Left ventricle myocardium superior (tissue), 1 donor: ENCODE results near the gene SFXN1. TPM values are rescaled to one million over a fixed set of nuclear protein-coding genes. Genes with fewer than 3 reads are reported as not detected.
A peak's percentile ranks its signal among the peaks of the same experiment; 100 is the strongest.
"Not testable (repeated sequence)": the region's sequence is repeated elsewhere in the genome, so short reads cannot be mapped to it uniquely, and the experiment has no call there.

ENCODE experiments used
- ATAC-seq: fragments of 200-7000 bp; cut with Tn5 transposase; one replicate; pipeline ENCODE4 v1.9.1; 2020; ENCODE audit warnings: mild to moderate bottlenecking, moderate library complexity
- DNase-seq: peaks from one replicate; pipeline ENCODE4 v3.0.0-alpha.2; 2020
- intact Hi-C: fragments of 100-400 bp; cut with micrococcal nuclease; formaldehyde crosslinking; loops from one replicate; pipeline ENCODE4 v1.11.0; 2022
- total RNA-seq: library from RNA; stranded (reverse); fragmentation: NEBNext Ultra II Directional; extraction: Animal tissue kit (Norgen Biotek cat#: 25700); gene quantifications from one replicate; pipeline ENCODE4 v1.2.1, GENCODE V29; 2021
- donor health status: DM: no; HTN: yes; CAD: no; lungs with severe emphysema.

The SFXN1 gene
- total RNA-seq, 1 donor from 2014 or later = 34.7 TPM

- peak; percentile 69 for ATAC-seq
- intact Hi-C loops = no loop called here
- DNase-seq = no peak
Measured at GRCh38 chr5:175487514-175488222, 9.3 kb downstream of the SFXN1 start.

- intact Hi-C loops = no loop called here
- no peak for DNase-seq
- ATAC-seq = no peak
Measured at GRCh38 chr5:175489693-175490443, 11.5 kb downstream of the SFXN1 start.

- ATAC-seq (no peak), DNase-seq (no peak)
- intact Hi-C loops = no loop called here
Measured at GRCh38 chr5:175491223-175491622, 12.9 kb downstream of the SFXN1 start.

GRCh38 chr5:175493260-175493659, 14.9 kb downstream of the SFXN1 start:
- DNase-seq (no peak), ATAC-seq (no peak)
- intact Hi-C loops = no loop called here

- ATAC-seq (no peak), DNase-seq (no peak)
- intact Hi-C loops = no loop called here
Measured at GRCh38 chr5:175493726-175494125, 15.4 kb downstream of the SFXN1 start.

- no peak for ATAC-seq
- no peak for DNase-seq
- intact Hi-C loops = no loop called here
Measured at GRCh38 chr5:175494264-175495183, 16.2 kb downstream of the SFXN1 start.

GRCh38 chr5:175501759-175502158, 23.4 kb downstream of the SFXN1 start:
- ATAC-seq = no peak
- DNase-seq = no peak
- intact Hi-C loops = no loop called here

- DNase-seq, ATAC-seq, intact Hi-C loops: not testable (repeated sequence)
Measured at GRCh38 chr5:175507671-175508070, 29.3 kb downstream of the SFXN1 start.

GRCh38 chr5:175508896-175509295, 30.5 kb downstream of the SFXN1 start:
- ATAC-seq = no peak
- intact Hi-C loops = no loop called here
- no peak for DNase-seq

- ATAC-seq = no peak
- DNase-seq = no peak
- intact Hi-C loops = no loop called here
Measured at GRCh38 chr5:175513297-175513696, 34.9 kb downstream of the SFXN1 start.

GRCh38 chr5:175513726-175514125, 35.4 kb downstream of the SFXN1 start:
- DNase-seq (no peak), ATAC-seq (no peak)
- intact Hi-C loops = no loop called here

- DNase-seq = no peak
- no peak for ATAC-seq
- intact Hi-C loops = no loop called here
Measured at GRCh38 chr5:175516933-175517823, 38.8 kb downstream of the SFXN1 start.

GRCh38 chr5:175517824-175518450, 39.6 kb downstream of the SFXN1 start:
- intact Hi-C loops = no loop called here
- no peak for ATAC-seq
- DNase-seq = no peak

- intact Hi-C loops = no loop called here
- ATAC-seq (no peak), DNase-seq (no peak)
Measured at GRCh38 chr5:175519006-175519405, 40.6 kb downstream of the SFXN1 start.

- DNase-seq (no peak), ATAC-seq (no peak)
- intact Hi-C loops = no loop called here
Measured at GRCh38 chr5:175520321-175520720, 42.0 kb downstream of the SFXN1 start.

GRCh38 chr5:175520873-175521272, 42.5 kb downstream of the SFXN1 start:
- intact Hi-C loops = no loop called here
- no peak for ATAC-seq
- no peak for DNase-seq

GRCh38 chr5:175521313-175521833, 43.0 kb downstream of the SFXN1 start:
- intact Hi-C loops = no loop called here
- DNase-seq = no peak
- no peak for ATAC-seq

GRCh38 chr5:175523292-175523691, 44.9 kb downstream of the SFXN1 start:
- no peak for ATAC-seq
- intact Hi-C loops = no loop called here
- DNase-seq = no peak
